K562 (cell line): ENCODE measurements around the gene ACRBP. TPM values are rescaled to one million over a fixed set of nuclear protein-coding genes. Genes with fewer than 3 reads are reported as not detected.

ENCODE experiments used
- ATAC-seq: fragments of 200-7000 bp; cut with Tn5 transposase; 3 replicates; pipeline ENCODE4 v1.9.1; 2020; ENCODE audit warnings: moderate library complexity
- BruUV-seq: library from RNA; stranded (reverse); fragments of 400-500 nt; replicated peaks from 2 replicates; lab custom pipeline; 2021; lab: Mats Ljungman, UMichigan
- CTCF ChIA-PET: fragments of 300-600 bp; formaldehyde crosslinking; extraction: SDS; loops from one replicate; lab custom pipeline; 2021; ENCODE audit warnings: low intra/inter-chr PET ratio; lab: Yijun Ruan, JAX
- POLR2A ChIA-PET: fragments of 300-600, 350-650 bp; sonication (Branson Sonifier 250); formaldehyde crosslinking; extraction: SDS; loops from one replicate; lab custom pipeline; 2021; ENCODE audit warnings: antibody characterized with exemption, inconsistent platforms; lab: Yijun Ruan, JAX
- DNase-seq, 4 experiments: peaks; one replicate each; pipeline versions ENCODE4 v3.0.0 to v3.0.0-alpha.2; 2011 to 2018; ENCODE audit warnings: low spot score in 3 of 4, mixed read lengths in 3 of 4; ENCODE audit errors: extremely low read depth in 1 of 4
- FAIRE-seq: peaks from 2 replicates; lab custom pipeline; 2011; peaks lifted over from hg19 to GRCh38; lab: Jason Lieb, UNC
- H2AFZ ChIP-seq: 2 replicates; pipeline ENCODE4 v1.6.0; 2011; ENCODE audit warnings: low read depth, low read length, control low read depth, inconsistent platforms
- H3K27ac ChIP-seq: fragments of 200-600 bp; 3 replicates; pipeline ENCODE4 v1.8.0; 2011; ENCODE audit warnings: low read depth, mild to moderate bottlenecking, control low read depth, inconsistent platforms, low read length, moderate library complexity, mixed read lengths; ENCODE audit errors: extremely low read depth
- H3K27me3 ChIP-seq, 2 experiments: fragments of 300-600 bp in 1 of 2; 2 replicates in 1 of 2; 3 replicates in 1 of 2; pipeline versions ENCODE4 v1.6.0 to v1.8.0; 2011; ENCODE audit warnings: inconsistent platforms in 2 of 2, low read length in 2 of 2, mild to moderate bottlenecking in 1 of 2, mixed read lengths in 1 of 2, moderate library complexity in 1 of 2; ENCODE audit not compliant: control insufficient read depth in 2 of 2, insufficient read depth in 2 of 2
- H3K36me3 ChIP-seq: fragments of 300-600 bp; 3 replicates; pipeline ENCODE4 v1.8.0; 2011; ENCODE audit warnings: mild to moderate bottlenecking, low read length, inconsistent platforms; ENCODE audit not compliant: control insufficient read depth, insufficient read depth
- H3K4me1 ChIP-seq, 2 experiments: fragments of 200-600 bp in 1 of 2; replicated peaks in 1 of 2; 2 replicates in 1 of 2; 3 replicates in 1 of 2; pipeline versions ENCODE4 v1.5.1 to v1.8.0; 2011; ENCODE audit warnings: inconsistent platforms in 2 of 2, low read length in 2 of 2, mild to moderate bottlenecking in 1 of 2, mixed read lengths in 1 of 2, moderate library complexity in 1 of 2; ENCODE audit not compliant: control insufficient read depth in 2 of 2, insufficient read depth in 2 of 2
- H3K4me2 ChIP-seq: 2 replicates; pipeline ENCODE4 v1.6.1; 2011; ENCODE audit warnings: low read length, control low read depth, inconsistent platforms, mixed read lengths; ENCODE audit not compliant: insufficient read depth
- H3K4me3 ChIP-seq: fragments of 200-600 bp; sonication (generic), shearing (Covaris generic); 2 replicates; pipeline ENCODE4 v1.5.1; 2016; ENCODE audit warnings: control low read depth, inconsistent platforms
- H3K79me2 ChIP-seq: fragments of 200-600 bp; 3 replicates; pipeline ENCODE4 v1.8.0; 2011; ENCODE audit warnings: low read length, inconsistent platforms; ENCODE audit not compliant: control insufficient read depth, insufficient read depth
- H3K9ac ChIP-seq, 2 experiments: 2 replicates each; pipeline versions ENCODE4 v1.6.0 to v1.6.1; 2011; ENCODE audit warnings: low read depth in 2 of 2, low read length in 2 of 2, control low read depth in 1 of 2, inconsistent platforms in 1 of 2, mild to moderate bottlenecking in 1 of 2, mixed read lengths in 1 of 2; ENCODE audit not compliant: insufficient read depth in 1 of 2
- H3K9me1 ChIP-seq: one replicate; pipeline ENCODE4 v1.6.0; 2011; ENCODE audit warnings: inconsistent platforms, mild to moderate bottlenecking, low read length, moderate library complexity; ENCODE audit not compliant: control insufficient read depth, insufficient read depth
- H3K9me3 ChIP-seq: replicated peaks from 2 replicates; pipeline ENCODE4 v1.5.1; 2011; ENCODE audit warnings: low read depth, low read length, inconsistent platforms; ENCODE audit not compliant: control insufficient read depth, insufficient read depth
- H4K20me1 ChIP-seq: replicated peaks from 2 replicates; pipeline ENCODE4 v1.6.1; 2011; ENCODE audit warnings: low read length, inconsistent platforms, mixed read lengths; ENCODE audit not compliant: control insufficient read depth, insufficient read depth
- ARID2 ChIP-seq: fragments of 450-650 bp; IDR thresholded peaks from 2 replicates; pipeline ENCODE4 v1.6.1; 2017; ENCODE audit warnings: antibody characterized with exemption, mild to moderate bottlenecking
- BCOR ChIP-seq: fragments of 450-650 bp; IDR thresholded peaks from 2 replicates; pipeline ENCODE4 v1.6.1; 2016
- BRCA1 ChIP-seq, 2 experiments: fragments of 450-650 bp in 1 of 2; sonication (generic) in 1 of 2; formaldehyde crosslinking in 1 of 2; IDR thresholded peaks; 2 replicates each; pipeline versions ENCODE4 v1.5.0 to v1.6.1; 2017 to 2020; ENCODE audit warnings: mild to moderate bottlenecking in 1 of 2, missing genetic modification reagents in 1 of 2
- BRF1 ChIP-seq: IDR thresholded peaks from 3 replicates; pipeline ENCODE4 v1.6.1; 2011; ENCODE audit warnings: borderline replicate concordance, mild to moderate bottlenecking; ENCODE audit not compliant: insufficient read length; ENCODE audit errors: extremely low read depth
- CBFA2T2 ChIP-seq: fragments of 450-650 bp; conservative IDR thresholded peaks from 2 replicates; pipeline ENCODE4 v1.6.1; 2017; ENCODE audit warnings: mild to moderate bottlenecking
- CC2D1A ChIP-seq: fragments of 450-650 bp; IDR thresholded peaks from 2 replicates; pipeline ENCODE4 v1.6.1; 2017; ENCODE audit warnings: mild to moderate bottlenecking
- CHAMP1 ChIP-seq: fragments of 450-650 bp; IDR thresholded peaks from 2 replicates; pipeline ENCODE4 v1.6.1; 2016; ENCODE audit warnings: mild to moderate bottlenecking
- E2F4 ChIP-seq: sonication (generic); formaldehyde crosslinking; IDR thresholded peaks from 2 replicates; pipeline ENCODE4 v1.8.0; 2022; ENCODE audit warnings: mild to moderate bottlenecking, low read depth, missing genetic modification reagents
- HNRNPLL ChIP-seq: fragments of 200-400 bp; formaldehyde crosslinking; IDR thresholded peaks from 2 replicates; pipeline ENCODE4 v1.6.1; 2017; ENCODE audit warnings: low read length, low read depth, mild to moderate bottlenecking; ENCODE audit not compliant: poor library complexity, severe bottlenecking
- MLX ChIP-seq, 2 experiments: fragments of 450-650 bp in 1 of 2; sonication (generic) in 1 of 2; formaldehyde crosslinking; conservative IDR thresholded peaks; 2 replicates each; pipeline versions ENCODE4 v1.4.0 to v1.8.1; 2020 to 2022; ENCODE audit warnings: mild to moderate bottlenecking in 1 of 2, missing genetic modification reagents in 1 of 2
- MYNN ChIP-seq, 2 experiments: sonication (generic); formaldehyde crosslinking in 1 of 2; IDR thresholded peaks; 2 replicates each; pipeline versions ENCODE4 v1.5.0 to v1.6.1; 2016 to 2020; ENCODE audit warnings: antibody characterized with exemption in 1 of 2, missing genetic modification reagents in 1 of 2
- PHTF2 ChIP-seq: fragments of 250-450 bp; sonication (Bioruptor Pico); IDR thresholded peaks from 2 replicates; pipeline ENCODE4 v1.5.0; 2021; ENCODE audit warnings: mild to moderate bottlenecking
- POLR3G ChIP-seq: IDR thresholded peaks from 2 replicates; pipeline ENCODE4 v1.6.1; 2011; ENCODE audit not compliant: insufficient read length, insufficient replicate concordance; ENCODE audit errors: extremely low read depth
- SMAD3 ChIP-seq: fragments of 450-650 bp; formaldehyde crosslinking; conservative IDR thresholded peaks from 2 replicates; pipeline ENCODE4 v1.4.0; 2020; ENCODE audit warnings: mild to moderate bottlenecking
- ZNF41 ChIP-seq: fragments of 250-450 bp; sonication (Bioruptor Pico); conservative IDR thresholded peaks from 2 replicates; pipeline ENCODE4 v1.4.0; 2020; ENCODE audit warnings: mild to moderate bottlenecking
- ZNF561 ChIP-seq: fragments of 450-650 bp; formaldehyde crosslinking; conservative IDR thresholded peaks from 2 replicates; pipeline ENCODE4 v1.4.0; 2020; ENCODE audit warnings: mild to moderate bottlenecking, moderate library complexity
- ZNF57 ChIP-seq: fragments of 450-650 bp; formaldehyde crosslinking; IDR thresholded peaks from 2 replicates; pipeline ENCODE4 v1.4.0; 2020; ENCODE audit warnings: mild to moderate bottlenecking, moderate library complexity
- WGBS: fragments of 100-300 bp; shearing (Covaris generic); methylation state at CpG from one replicate; pipeline ENCODE4 v1.1.6; 2016; ENCODE audit warnings: low coverage, mixed read lengths; ENCODE audit not compliant: insufficient coverage; ENCODE audit errors: missing lambda C conversion rate; 5-methylcytosine and 5-hydroxymethylcytosine counted together
- in situ Hi-C: fragments of 300-500 bp; cut with MboI; formaldehyde crosslinking; loops from 4 replicates; pipeline ENCODE4 v1.15.0; 2018; ENCODE audit warnings: inconsistent platforms, mixed read lengths
- intact Hi-C: fragments of 100-400 bp; cut with micrococcal nuclease; formaldehyde crosslinking; loops from 2 replicates; pipeline ENCODE4 v1.14.2; 2022
- polyA plus RNA-seq, 8 experiments: library from polyadenylated mRNA; depleted of rRNA in 4 of 8; stranded (reverse) in 5 of 8; unstranded in 3 of 8; fragments of >200 nt; fragmentation: Nextera tagmentation in 2 of 8; fragmentation: Illumina TruSeq in 1 of 8; extraction: Ambion mirVana in 2 of 8; extraction: Trizol in 1 of 8; gene quantifications; 2 replicates each; pipeline versions ENCODE4 v1.2.1 to v1.2.3, GENCODE V29; 2011 to 2014; ENCODE audit warnings: inconsistent platforms in 1 of 8, missing spikeins in 1 of 8
- total RNA-seq, 7 experiments: library from RNA; depleted of rRNA in 6 of 7; stranded (reverse); fragments of >200 nt in 6 of 7; fragmentation: Illumina TruSeq in 2 of 7; extraction: Trizol in 2 of 7; gene quantifications; 2 replicates each; pipeline versions ENCODE4 v1.2.1 to v1.2.3, GENCODE V29; 2011 to 2021; ENCODE audit warnings: low replicate concordance in 1 of 7

The ACRBP gene
- total and polyA plus RNA-seq, 9 of the 15 experiments (the other 6 are each of a cell fraction or from before 2014, with no cell fraction given) = 3.1 to 31.8 (median 8.4) TPM

GRCh38 chr12:6603095-6603567 is 44.1 kb downstream of the ACRBP start:
- H4K20me1 ChIP-seq = peaks cover 30% of the 10 kb centered on the region
- DNase-seq (no peak), FAIRE-seq (no peak)
- in situ Hi-C loops (no loop called here), intact Hi-C loops (no loop called here)
- no TSS peak for BruUV-seq
- ChIA-PET POLR2A (interaction anchor here (0.6 to 1.2 kb wide), 5 partner anchors 10 to 221 kb away, joined by 3 to 4 read pairs (median 4); partner anchors contain the start of gene NOP2), CTCF (no interaction called here)
- H3K4me1 ChIP-seq = peaks cover 16 to 20% of the 10 kb centered on the region in 2 experiments; a peak in 4 of 5 replicates
- H3K4me3 ChIP-seq = no peak overlapping the region
- H3K27me3 ChIP-seq = no peaks in the 10 kb centered on the region
- peaks cover 78% of the 10 kb centered on the region for H3K36me3 ChIP-seq
- H3K9ac ChIP-seq = peak overlapping the region in 1 of 2 experiments; percentile 72; a peak in 1 of 4 replicates
- WGBS = 83% methylated on average over 1 of the region's 6 CpGs
- no peak overlapping the region; the same call in 2 of the 3 replicates for H3K27ac ChIP-seq
- H3K4me2 ChIP-seq = no peak overlapping the region
- no peaks in the 10 kb centered on the region for H3K9me1 ChIP-seq
- TF ChIP-seq ZNF57 (CRISPR knock-in tag) (no peak), MLX (CRISPR knock-in tag; conservative IDR thresholded peaks at IDR 0.05) (no peak), PHTF2 (CRISPR knock-in tag) (no peak), ZNF41 (CRISPR knock-in tag) (no peak), BRF1 (no peak), CBFA2T2 (no peak), BRCA1 (IDR thresholded peaks at IDR 0.05) (no peak), BRCA1 (CRISPR knock-in tag; IDR thresholded peaks at IDR 0.05) (no peak), BCOR (no peak), MYNN (IDR thresholded peaks at IDR 0.05) (no peak), MYNN (CRISPR knock-in tag; IDR thresholded peaks at IDR 0.05) (no peak), SMAD3 (CRISPR knock-in tag) (no peak), HNRNPLL (no peak), CHAMP1 (no peak), E2F4 (no peak), ZNF561 (no peak), ARID2 (no peak), CC2D1A (no peak), POLR3G (no peak)
- TF ChIP-seq, all 486 proteins: peak for 0
- no peak for ATAC-seq
- Histone ChIP-seq H3K79me2 (peaks cover 84% of the 10 kb centered on the region), H2AFZ (no peak overlapping the region), H3K9me3 (no peaks in the 10 kb centered on the region)
